HG02571 (cell line): ENCODE results near the gene ACOXL.

ENCODE experiments used
- ATAC-seq: cut with Tn5 transposase; IDR thresholded peaks from one replicate; pipeline ENCODE4 v1.9.1; 2021; ENCODE audit warnings: mild to moderate bottlenecking, moderate library complexity; ENCODE audit not compliant: unreplicated experiment

Gene ACOXL

DNA sequence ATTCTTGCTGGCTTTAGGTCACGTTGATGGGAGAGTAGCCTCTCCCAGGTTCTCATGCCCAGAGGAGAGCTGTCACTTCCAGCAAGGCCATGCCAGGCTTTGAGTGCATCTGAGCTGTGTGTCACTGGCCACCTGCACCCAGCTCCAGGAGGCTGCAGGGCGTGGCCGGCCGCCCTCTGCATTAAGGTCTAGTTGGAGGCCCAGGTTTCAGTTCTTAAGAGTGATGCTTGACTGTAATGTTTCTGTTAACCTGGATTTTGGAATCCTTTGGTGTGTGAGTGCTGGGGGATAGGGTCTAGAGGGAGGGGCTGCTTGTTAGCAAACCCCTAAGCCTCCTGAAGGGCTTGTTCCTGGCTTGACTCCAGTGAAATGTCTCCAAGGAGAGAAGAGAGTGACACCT is 140.1 kb downstream of the ACOXL start:
- no peak for ATAC-seq

- no peak for ATAC-seq
Measured at GRCh38 chr2:110873056-110873502, 140.7 kb downstream of the ACOXL start.

GRCh38 chr2:110873597-110874452 is 141.5 kb downstream of the ACOXL start:
- no peak for ATAC-seq

DNA sequence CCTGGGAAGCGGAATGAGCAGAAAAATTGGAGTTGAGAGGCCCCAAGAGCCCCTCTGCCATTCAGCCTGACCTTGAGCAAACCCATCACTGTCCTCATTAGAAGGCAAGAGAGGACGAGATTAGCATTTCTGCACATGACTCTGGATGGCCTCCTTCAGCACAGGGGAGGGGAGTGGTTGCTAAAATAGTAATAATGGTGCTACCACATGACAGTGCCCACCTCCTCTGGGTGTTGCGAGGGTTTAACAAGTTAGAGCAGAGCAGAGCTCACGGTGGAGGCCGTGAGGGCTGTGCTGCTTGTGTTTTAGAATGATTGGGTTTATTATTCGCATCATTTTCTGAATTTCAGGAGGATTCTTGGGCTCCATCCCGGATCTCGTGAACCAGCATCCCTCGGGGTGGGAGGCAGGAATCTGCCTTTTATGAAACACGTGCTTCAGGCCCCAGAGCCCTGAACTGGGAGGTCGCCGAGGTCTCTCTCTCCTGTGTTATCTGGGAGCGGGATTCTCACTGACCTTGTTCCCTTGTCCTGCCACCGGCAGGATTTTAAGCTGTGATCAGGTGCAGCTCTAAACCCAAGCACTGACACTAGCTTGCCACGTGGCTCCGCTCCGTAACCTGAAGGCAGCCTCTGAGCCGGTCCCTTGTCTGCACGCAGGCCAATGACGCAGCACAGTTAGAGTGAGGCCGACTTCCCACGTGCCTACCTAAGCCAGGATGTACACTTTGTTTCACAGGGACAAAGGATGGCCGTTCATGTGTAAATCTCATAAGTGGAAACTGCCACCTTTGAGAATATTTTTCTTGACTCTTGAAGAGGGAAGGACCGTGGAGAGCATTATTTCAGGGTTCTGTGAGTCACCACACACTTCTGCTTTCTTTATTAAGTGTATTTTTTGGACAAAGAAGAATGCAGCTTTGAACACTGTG is 142.3 kb downstream of the ACOXL start:
- no peak for ATAC-seq

- no peak for ATAC-seq
Measured at GRCh38 chr2:110875384-110875725, 143.0 kb downstream of the ACOXL start.

- no peak for ATAC-seq
Measured at GRCh38 chr2:110876167-110876999, 144.0 kb downstream of the ACOXL start.

- no peak for ATAC-seq
Measured at GRCh38 chr2:110877031-110877827, 144.9 kb downstream of the ACOXL start.

GRCh38 chr2:110878150-110878549 is 145.8 kb downstream of the ACOXL start:
- no peak for ATAC-seq

- ATAC-seq = peak; percentile 76
Measured at GRCh38 chr2:110881908-110882307, 149.5 kb downstream of the ACOXL start.

GRCh38 chr2:110883406-110883805 is 151.0 kb downstream of the ACOXL start:
- ATAC-seq = no peak

- ATAC-seq = no peak
Measured at GRCh38 chr2:110885256-110885655, 152.9 kb downstream of the ACOXL start.

- no peak for ATAC-seq
Measured at GRCh38 chr2:110886826-110887573, 154.6 kb downstream of the ACOXL start.

- no peak for ATAC-seq
Measured at GRCh38 chr2:110888411-110888810, 156.0 kb downstream of the ACOXL start.

DNA sequence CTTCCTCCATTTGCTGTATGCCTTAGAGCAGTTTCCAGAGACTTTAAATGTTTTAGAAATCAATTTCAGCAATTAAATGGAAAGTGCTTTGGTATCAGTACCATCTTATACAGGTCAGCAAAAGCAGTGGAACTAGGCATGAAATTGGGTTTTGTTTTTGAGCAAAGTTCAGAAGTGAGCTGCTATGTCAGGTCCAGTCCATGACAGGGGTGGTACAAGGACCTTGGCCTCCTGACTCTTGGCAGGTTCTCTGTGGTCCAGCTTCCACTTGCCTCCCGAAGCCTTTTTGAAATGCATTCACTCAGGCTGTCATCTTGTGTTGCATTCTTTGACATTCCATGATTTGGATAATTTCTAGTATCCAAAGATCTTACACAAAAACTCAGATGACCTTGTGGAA is 159.3 kb downstream of the ACOXL start:
- no peak for ATAC-seq

- ATAC-seq = no peak
Measured at GRCh38 chr2:110896226-110896625, 163.9 kb downstream of the ACOXL start.

DNA sequence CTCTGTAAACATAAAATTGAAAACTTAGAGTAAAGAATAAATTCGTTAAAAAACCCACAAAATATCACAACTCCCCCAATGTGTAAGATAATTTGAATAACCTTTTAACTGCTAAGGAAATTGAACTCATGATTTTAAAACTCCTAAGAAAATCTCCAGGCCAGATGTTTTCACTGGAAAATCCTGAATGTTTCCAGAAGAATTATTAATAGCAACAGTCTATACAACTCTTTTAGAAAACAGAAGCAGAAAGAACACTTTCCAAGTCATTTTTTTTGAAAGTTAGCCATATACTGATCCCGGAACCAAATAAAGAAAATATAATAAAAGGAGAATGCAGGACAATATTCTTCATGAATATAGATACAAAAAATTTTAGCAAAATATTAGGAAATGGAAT is 165.6 kb downstream of the ACOXL start:
- ATAC-seq = no peak

- ATAC-seq = no peak
Measured at GRCh38 chr2:110900191-110900590, 167.8 kb downstream of the ACOXL start.

DNA sequence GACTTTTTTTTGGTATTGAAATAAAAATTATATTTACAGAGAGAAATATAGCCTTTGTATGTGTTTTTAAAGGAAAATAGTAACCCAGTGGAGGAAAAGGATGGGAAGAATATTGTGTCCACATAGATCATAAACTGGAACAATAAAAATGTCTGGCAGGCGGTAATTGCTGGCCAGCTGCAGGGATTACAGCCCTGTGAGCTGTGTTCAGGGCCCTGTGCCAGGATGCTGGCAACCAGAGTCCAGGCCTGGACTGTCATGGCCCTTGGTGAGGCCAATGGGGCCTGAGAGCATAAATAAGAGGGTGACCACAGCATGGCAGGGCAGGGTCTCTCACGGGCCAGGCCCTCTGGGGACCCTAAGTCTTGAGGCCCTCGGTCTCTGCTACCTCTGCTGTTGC is 171.2 kb downstream of the ACOXL start:
- ATAC-seq = no peak

DNA sequence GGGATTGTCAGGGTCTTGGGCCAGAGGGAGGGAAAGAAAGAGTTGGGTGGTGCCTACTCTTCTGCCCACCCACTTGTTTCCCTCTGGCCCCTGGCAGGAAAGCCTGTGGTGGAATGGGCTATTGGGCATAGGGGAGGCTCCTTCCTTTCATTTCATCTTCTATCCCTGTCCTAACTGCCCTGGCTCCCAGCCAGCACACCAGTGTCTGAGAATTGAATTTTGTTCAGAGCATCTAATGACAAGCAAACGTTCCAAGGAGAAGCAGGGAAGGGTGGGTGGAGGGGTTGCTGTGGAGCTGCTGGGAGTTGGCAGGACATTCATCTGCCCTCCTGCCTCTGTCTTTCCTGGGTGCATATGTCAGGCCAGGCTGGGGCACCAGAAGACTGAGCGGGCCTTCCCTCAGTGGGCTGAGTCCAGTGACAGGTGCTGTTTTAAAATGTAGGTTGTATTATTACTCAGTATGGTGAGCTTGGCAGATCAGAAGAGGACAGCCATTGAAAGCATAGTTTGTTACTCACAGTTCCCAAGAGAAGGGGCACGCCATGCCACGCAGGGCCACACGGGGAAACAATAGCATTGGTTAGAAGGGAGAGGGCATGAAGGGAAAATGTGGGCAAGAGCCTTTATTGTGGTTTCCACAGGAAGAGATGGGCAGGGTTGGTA is 171.9 kb downstream of the ACOXL start:
- no peak for ATAC-seq
